ENCODE measurements around the gene GPR139. TPM values are rescaled to one million over a fixed set of nuclear protein-coding genes. Genes with fewer than 3 reads are reported as not detected.

Gene GPR139
- polyA plus RNA-seq, 1 donor: not detected

Other genes with a start within 250 kb of the GPR139 start
- gene GPRC5B, start 189.0 kb downstream of the GPR139 start, polyA plus RNA-seq (ENCODE audit: insufficient read length): 106 TPM

Measured in left kidney (tissue), 1 donor.